Motor neuron (in vitro differentiated cells): Measurements from ENCODE around the gene SLC28A3. TPM values are rescaled to one million over a fixed set of nuclear protein-coding genes. Genes with fewer than 3 reads are reported as not detected.
"Not testable (repeated sequence)": the region's sequence is repeated elsewhere in the genome, so short reads cannot be mapped to it uniquely, and the experiment has no call there.

ENCODE experiments used
- ATAC-seq, 8 experiments: fragments of 200-7000 bp; cut with Tn5 transposase; replicated peaks in 6 of 8; 2 replicates each; pipeline ENCODE4 v1.8.0; 2021; ENCODE audit warnings: mild to moderate bottlenecking in 8 of 8, moderate library complexity in 8 of 8
- H3K27ac ChIP-seq, 2 donors: fragments of 250-450 bp; sonication (Bioruptor Pico); 2 replicates each; pipeline ENCODE4 v1.9.0; 2021; ENCODE audit warnings: antibody characterized with exemption in 2 of 2, mild to moderate bottlenecking in 2 of 2, moderate library complexity in 1 of 2
- H3K4me1 ChIP-seq, 2 donors: fragments of 250-450 bp; sonication (Bioruptor Pico); replicated peaks in 1 of 2; 2 replicates each; pipeline ENCODE4 v1.6.1; 2021; ENCODE audit warnings: antibody characterized with exemption in 2 of 2, mild to moderate bottlenecking in 2 of 2, moderate library complexity in 1 of 2
- H3K4me3 ChIP-seq, 5 donors: fragments of 250-450 bp; sonication (Bioruptor Pico); 2 replicates each; pipeline ENCODE4 v1.9.0; 2021; ENCODE audit warnings: antibody characterized with exemption in 5 of 5, mild to moderate bottlenecking in 5 of 5, moderate library complexity in 4 of 5
- WGBS, 10 experiments: fragments of 450-650 bp; shearing (Covaris generic); methylation state at CpG; one replicate each; pipeline ENCODE4 v1.0.0; 2022; 5-methylcytosine and 5-hydroxymethylcytosine counted together
- in situ Hi-C, 9 experiments: fragments of 400-800 bp; cut with MboI; loops; one replicate each; pipeline ENCODE4 v1.15.0; 2021; ENCODE audit warnings: low sequenced_read_pairs in 9 of 9, low pct_unique_long_range_greater_than_20kb in 2 of 9; ENCODE audit not compliant: unreplicated experiment in 9 of 9
- total RNA-seq, 8 experiments: library from RNA; unstranded; fragments of 300-600 nt; gene quantifications; 2 replicates each; pipeline versions ENCODE4 v1.2.3 to v1.2.4, GENCODE V29; 2022

The SLC28A3 gene
- total RNA-seq, 8 experiments from 2014 or later = 0.04 to 0.31 (median 0.09) TPM; not detected in 3

- ATAC-seq = no peak
- in situ Hi-C loops = no loop called here
Measured at GRCh38 chr9:84374013-84374412, 33.5 kb upstream of the SLC28A3 start.

GRCh38 chr9:84371737-84372136, 31.2 kb upstream of the SLC28A3 start:
- in situ Hi-C loops = no loop called here
- Histone ChIP-seq H3K4me1 (peaks cover 2 to 10% of the 10 kb centered on the region in 2 donors), H3K27ac (no peak overlapping the region), H3K4me3 (no peak overlapping the region)
- WGBS, 10 experiments = 0 to 92% (median 82%) methylated on average over 1 to 2 of the region's 2 CpGs; no CpG with 5 or more reads in 3 of the 10 experiments
- peak in 3 of 8 experiments; percentile 90 to 94 (median 94) for ATAC-seq

More at GRCh38 chr9:84374013-84374412, 33.5 kb upstream of the SLC28A3 start:
- H3K4me3 ChIP-seq = no peak overlapping the region
- no peak overlapping the region for H3K27ac ChIP-seq
- WGBS, 10 experiments = 0 to 100% (median 61%) methylated on average over 1 to 4 of the region's 4 CpGs; no CpG with 5 or more reads in 1 of the 10 experiments
- H3K4me1 ChIP-seq = no peaks in the 10 kb centered on the region

- ATAC-seq = peak in 2 of 8 experiments; percentile 7 to 42
- Histone ChIP-seq H3K4me1 (peaks cover 2 to 10% of the 10 kb centered on the region in 2 donors), H3K4me3 (no peak overlapping the region), H3K27ac (no peak overlapping the region)
- in situ Hi-C loops = no loop called here
- no CpG with 5 or more reads among the region's 3 CpGs for WGBS, 10 experiments
Measured at GRCh38 chr9:84368601-84369000, 28.0 kb upstream of the SLC28A3 start.

GRCh38 chr9:84367726-84368125, 27.2 kb upstream of the SLC28A3 start:
- in situ Hi-C loops = not testable (repeated sequence)
- WGBS, 10 experiments = 77 to 100% (median 80%) methylated on average over 1 to 6 of the region's 10 CpGs; no CpG with 5 or more reads in 5 of the 10 experiments

DNA sequence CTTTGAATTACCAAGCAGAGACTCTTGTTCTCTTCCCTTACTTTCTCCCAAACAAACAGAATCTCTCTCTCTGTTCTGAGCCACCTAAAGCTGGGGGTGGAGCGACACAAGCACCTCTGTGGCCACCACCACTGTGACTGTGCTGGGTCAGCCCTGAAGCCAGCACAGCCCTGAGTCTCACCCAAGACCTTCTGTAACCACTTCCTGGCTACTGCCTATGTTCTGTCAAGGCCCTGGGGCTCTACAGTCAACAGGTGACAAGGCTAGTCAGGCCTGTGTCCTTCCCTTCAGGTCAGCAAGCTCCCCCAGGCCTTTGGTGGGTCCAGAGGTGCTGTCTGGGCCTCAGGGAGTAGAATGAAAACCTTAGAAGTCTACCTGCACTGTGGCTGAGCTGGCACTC, 26.1 kb upstream of the SLC28A3 start:
- ATAC-seq = no peak
- 100% methylated on average over 1 of the region's 1 CpG; no CpG with 5 or more reads in 8 of the 10 experiments for WGBS, 10 experiments
- H3K4me3 ChIP-seq = no peak overlapping the region
- in situ Hi-C loops = no loop called here
- peaks cover 2 to 10% of the 10 kb centered on the region in 2 donors for H3K4me1 ChIP-seq
- H3K27ac ChIP-seq = no peak overlapping the region

More at GRCh38 chr9:84367726-84368125, 27.2 kb upstream of the SLC28A3 start:
- not testable (repeated sequence) for H3K4me3 ChIP-seq, H3K27ac ChIP-seq, H3K4me1 ChIP-seq, ATAC-seq

DNA sequence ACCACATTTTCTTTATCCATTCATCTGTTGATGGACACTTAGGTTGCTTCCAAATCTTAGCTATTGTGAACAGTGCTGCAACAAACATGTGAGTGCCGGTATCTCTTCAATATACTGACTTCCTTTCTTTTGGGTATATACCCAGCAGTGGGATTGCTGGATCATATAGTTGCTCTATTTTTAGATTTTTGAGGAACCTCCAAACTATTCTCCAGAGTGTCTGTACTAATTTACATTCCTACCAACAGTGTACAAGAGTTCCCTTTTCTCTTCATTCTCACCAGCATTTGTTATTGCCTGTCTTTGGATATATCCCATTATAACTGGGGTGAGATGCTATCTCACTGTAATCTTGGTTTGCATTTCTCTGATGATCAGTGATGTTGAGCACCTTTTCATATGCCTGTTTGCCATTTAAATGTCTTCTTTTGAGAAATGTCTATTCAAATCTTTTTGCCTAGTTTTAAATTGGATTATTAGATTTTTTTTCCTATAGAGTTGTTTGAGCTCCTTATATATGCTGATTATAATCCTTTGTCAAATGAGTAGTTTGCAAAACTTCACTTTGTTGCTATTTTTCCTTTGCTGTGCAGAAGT, 24.4 kb upstream of the SLC28A3 start:
- H3K4me3 ChIP-seq, H3K27ac ChIP-seq, ATAC-seq, in situ Hi-C loops, H3K4me1 ChIP-seq: not testable (repeated sequence)
- 80 to 100% (median 100%) methylated on average over 1 of the region's 1 CpG; no CpG with 5 or more reads in 3 of the 10 experiments for WGBS, 10 experiments

DNA sequence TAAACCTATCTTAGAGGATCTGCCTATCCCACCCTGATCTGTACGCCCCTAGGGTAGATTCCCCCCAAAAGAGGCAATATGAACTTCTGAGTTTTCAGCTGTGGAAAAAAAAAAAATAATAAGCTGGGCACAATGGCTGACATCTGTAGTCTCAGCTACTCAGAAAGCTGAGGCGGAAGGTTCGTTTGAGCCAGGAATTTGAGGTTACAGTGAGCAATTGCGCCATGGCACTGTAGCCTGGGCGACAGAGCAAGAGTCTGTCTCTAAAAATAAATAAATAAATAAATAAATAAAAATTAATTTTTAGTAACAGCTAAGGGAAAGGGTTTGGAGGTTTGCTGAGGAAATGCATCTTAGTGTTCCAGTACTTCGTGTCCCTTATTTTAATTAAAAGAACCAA, 21.1 kb upstream of the SLC28A3 start:
- no peak for ATAC-seq
- Histone ChIP-seq H3K4me1 (no peaks in the 10 kb centered on the region), H3K4me3 (no peak overlapping the region), H3K27ac (no peak overlapping the region)
- in situ Hi-C loops = no loop called here
- 14 to 100% (median 72%) methylated on average over 1 to 6 of the region's 6 CpGs for WGBS, 10 experiments

DNA sequence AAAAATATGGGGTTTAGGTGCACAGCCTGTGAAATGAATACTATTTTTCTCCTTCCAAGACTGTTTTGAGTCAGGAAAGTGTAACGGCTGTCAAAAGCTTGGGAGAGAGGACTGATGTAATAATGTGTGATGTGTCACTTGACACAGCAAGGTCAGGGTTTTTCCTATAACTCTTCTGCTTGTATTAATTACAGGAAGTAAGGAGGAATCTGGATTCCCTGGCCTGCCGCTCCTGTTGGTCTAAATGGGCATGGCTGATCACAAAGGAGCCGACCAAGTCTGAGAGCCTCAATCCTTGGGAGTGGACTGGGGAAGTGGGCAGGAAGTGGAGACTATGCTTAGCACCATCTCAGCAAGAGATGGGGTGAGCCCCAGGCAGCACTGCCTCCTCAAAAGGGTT, 16.7 kb upstream of the SLC28A3 start:
- no peak overlapping the region for H3K4me3 ChIP-seq
- no peaks in the 10 kb centered on the region for H3K4me1 ChIP-seq
- in situ Hi-C loops = no loop called here
- H3K27ac ChIP-seq = no peak overlapping the region
- ATAC-seq = peak in 6 of 8 experiments; percentile 44 to 79 (median 48)
- WGBS, 10 experiments = 40 to 100% (median 50%) methylated on average over 1 of the region's 3 CpGs; no CpG with 5 or more reads in 5 of the 10 experiments

DNA sequence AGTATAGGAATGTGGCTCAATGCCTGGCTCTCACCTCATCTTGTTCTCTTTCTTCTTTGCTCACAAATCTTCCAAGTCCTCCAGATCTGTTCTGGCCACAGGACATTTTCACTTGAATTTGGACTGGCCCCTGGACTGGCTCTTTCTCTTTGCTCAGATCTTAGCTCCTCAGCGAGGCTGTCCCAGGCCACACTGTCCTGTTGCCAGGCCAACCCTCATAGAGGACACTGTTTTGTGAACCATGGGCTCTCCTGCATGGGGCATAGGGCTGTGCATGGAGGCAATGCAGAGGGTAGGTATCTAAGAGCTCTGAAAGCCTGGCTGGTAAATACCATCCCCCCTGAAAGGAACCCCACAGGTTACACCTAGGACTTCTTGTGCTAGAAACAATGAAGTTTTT, 13.5 kb upstream of the SLC28A3 start:
- ATAC-seq = no peak
- Histone ChIP-seq H3K4me1 (no peaks in the 10 kb centered on the region), H3K27ac (no peak overlapping the region), H3K4me3 (no peak overlapping the region)
- in situ Hi-C loops = no loop called here
- WGBS, 10 experiments = 67 to 100% (median 83%) methylated on average over 1 of the region's 1 CpG; no CpG with 5 or more reads in 7 of the 10 experiments

DNA sequence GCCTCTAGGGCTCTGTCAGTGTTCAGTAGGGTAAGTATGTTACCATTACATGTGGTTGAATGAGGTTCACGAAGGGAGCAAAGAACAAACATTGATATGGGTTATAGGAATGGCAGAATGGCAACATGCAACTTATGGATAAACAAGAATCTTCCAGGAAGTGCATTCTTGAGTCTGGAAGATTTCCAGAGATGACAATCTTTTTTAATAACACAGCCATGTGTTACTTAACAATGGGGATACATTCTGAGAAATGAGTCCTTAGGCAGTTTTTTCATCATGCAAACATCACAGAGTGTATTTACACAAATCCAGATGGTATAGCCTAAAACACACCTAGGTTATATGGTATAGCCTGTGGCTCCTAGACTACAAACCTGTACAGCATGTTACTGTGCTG, 9.1 kb upstream of the SLC28A3 start:
- WGBS, 10 experiments = 30 to 100% (median 83%) methylated on average over 1 of the region's 1 CpG; no CpG with 5 or more reads in 5 of the 10 experiments
- in situ Hi-C loops = no loop called here
- no peak overlapping the region for H3K4me3 ChIP-seq
- H3K4me1 ChIP-seq = no peaks in the 10 kb centered on the region
- no peak overlapping the region for H3K27ac ChIP-seq
- ATAC-seq = peak in 2 of 8 experiments; percentile 22 to 92

GRCh38 chr9:84343111-84343521, 2.6 kb upstream of the SLC28A3 start:
- 54 to 97% (median 90%) methylated on average over 4 to 6 of the region's 6 CpGs; no CpG with 5 or more reads in 4 of the 10 experiments for WGBS, 10 experiments
- in situ Hi-C loops = no loop called here
- Histone ChIP-seq H3K27ac (no peak overlapping the region), H3K4me1 (no peaks in the 10 kb centered on the region), H3K4me3 (no peak overlapping the region)
- peak in 3 of 8 experiments; percentile 13 to 52 (median 42) for ATAC-seq

DNA sequence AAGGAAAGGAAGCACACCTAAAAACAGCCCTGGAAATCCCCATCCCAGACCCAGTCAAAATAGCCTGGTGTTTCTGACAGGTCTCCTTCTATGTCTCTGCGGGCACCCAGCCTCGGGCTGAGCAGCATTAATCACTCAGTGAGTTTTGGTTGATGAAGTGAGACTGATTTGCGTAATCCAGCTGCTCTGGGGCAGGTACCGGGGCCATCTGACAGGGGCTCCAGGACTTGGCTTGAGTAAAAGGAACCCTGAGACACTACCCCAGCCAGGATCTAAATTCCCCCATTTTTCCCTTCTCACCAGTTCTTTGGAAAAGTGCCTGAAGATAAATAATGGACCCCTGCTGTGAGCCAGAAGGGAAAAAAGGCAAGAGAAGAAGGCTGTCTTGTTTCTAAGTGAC, 596 bp downstream of the SLC28A3 start:
- 42 to 76% (median 62%) methylated on average over 1 to 4 of the region's 4 CpGs; no CpG with 5 or more reads in 4 of the 10 experiments for WGBS, 10 experiments
- in situ Hi-C loops = no loop called here
- peak in 1 of 8 experiments; percentile 66 for ATAC-seq
- Histone ChIP-seq H3K27ac (no peak overlapping the region), H3K4me3 (no peak overlapping the region), H3K4me1 (no peaks in the 10 kb centered on the region)

DNA sequence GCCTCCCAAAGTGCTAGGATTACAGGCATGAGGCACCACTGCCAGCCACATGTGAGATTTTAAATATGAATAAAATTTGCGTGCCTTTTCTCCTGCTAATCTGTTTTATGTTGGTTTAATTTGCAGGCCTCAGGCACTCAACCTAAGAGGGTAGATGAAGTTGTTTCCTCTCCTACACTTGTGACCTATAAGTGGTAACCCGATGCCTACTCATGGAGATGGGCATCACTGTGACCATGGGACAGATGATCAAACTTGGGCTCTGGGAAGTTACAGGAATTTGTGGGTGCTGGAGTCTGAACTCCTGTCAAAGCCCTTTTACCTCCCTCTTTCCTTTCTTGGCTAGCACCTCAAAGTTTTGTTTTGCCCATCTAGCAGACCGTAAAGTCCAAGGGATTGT, 1.1 kb downstream of the SLC28A3 start:
- Histone ChIP-seq H3K4me3 (no peak overlapping the region), H3K27ac (no peak overlapping the region), H3K4me1 (no peaks in the 10 kb centered on the region)
- 60 to 100% (median 94%) methylated on average over 1 to 3 of the region's 3 CpGs; no CpG with 5 or more reads in 6 of the 10 experiments for WGBS, 10 experiments
- in situ Hi-C loops = no loop called here
- ATAC-seq = peak in 1 of 8 experiments; percentile 87

DNA sequence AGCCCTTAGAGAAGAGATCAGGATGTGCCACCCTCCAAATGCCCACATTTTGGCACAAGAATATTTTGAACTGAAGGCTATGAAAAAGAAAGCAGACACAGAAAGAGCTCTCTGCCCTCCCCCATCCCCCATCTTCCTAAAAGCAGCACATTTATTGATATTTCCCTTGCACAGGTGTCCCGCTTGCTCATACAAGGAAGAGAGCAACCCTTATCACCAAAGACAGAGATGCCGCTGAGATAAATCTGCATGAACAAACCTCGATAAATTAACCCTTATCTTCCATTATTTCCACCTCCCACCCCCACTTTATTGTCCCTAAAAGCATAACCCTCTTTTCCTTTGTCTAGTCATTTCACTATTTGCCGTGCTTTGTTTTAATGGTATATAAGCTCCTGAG, 1.8 kb downstream of the SLC28A3 start:
- 68 to 100% (median 87%) methylated on average over 2 to 4 of the region's 4 CpGs; no CpG with 5 or more reads in 1 of the 10 experiments for WGBS, 10 experiments
- ATAC-seq = no peak
- Histone ChIP-seq H3K4me1 (no peaks in the 10 kb centered on the region), H3K4me3 (no peak overlapping the region), H3K27ac (no peak overlapping the region)
- in situ Hi-C loops = no loop called here
